GM12878 (cell line): Measurements from ENCODE around the gene ADGRA3. TPM values are rescaled to one million over a fixed set of nuclear protein-coding genes. Genes with fewer than 3 reads are reported as not detected.

Experiments used
- ATAC-seq: fragments of 200-7000 bp; cut with Tn5 transposase; 3 replicates; pipeline ENCODE4 v1.9.1; 2020; ENCODE audit warnings: mild to moderate bottlenecking, moderate library complexity
- BruUV-seq: library from RNA; stranded (reverse); fragments of 400-500 nt; replicated peaks from 2 replicates; lab custom pipeline; 2021; lab: Mats Ljungman, UMichigan
- CTCF ChIA-PET: fragments of 300-600 bp; sonication (Branson Sonifier 250); formaldehyde crosslinking; extraction: SDS; loops from one replicate; lab custom pipeline; 2021; ENCODE audit warnings: inconsistent platforms; lab: Yijun Ruan, JAX
- POLR2A ChIA-PET: fragments of 350-600 bp; formaldehyde crosslinking; extraction: SDS; loops from one replicate; lab custom pipeline; 2021; ENCODE audit warnings: inconsistent platforms; lab: Charles Lee
- RAD21 ChIA-PET: fragments of 300-600 bp; sonication (Branson Sonifier 250); formaldehyde crosslinking; loops from one replicate; lab custom pipeline; 2023; ENCODE audit warnings: antibody characterized with exemption; ENCODE audit not compliant: unreplicated experiment; lab: Charles Lee
- SMC1A ChIA-PET: fragments of 300-600 bp; sonication (Branson Sonifier 250); formaldehyde crosslinking; loops from one replicate; lab custom pipeline; 2023; ENCODE audit not compliant: unreplicated experiment, uncharacterized antibody; lab: Charles Lee
- DNase-seq: peaks from one replicate; pipeline ENCODE4 v3.0.0-alpha.2; 2011; ENCODE audit warnings: low read depth, low spot score
- FAIRE-seq: peaks from 3 replicates; lab custom pipeline; 2011; peaks lifted over from hg19 to GRCh38; lab: Jason Lieb, UNC
- H2AFZ ChIP-seq: 2 replicates; pipeline ENCODE4 v1.6.0; 2011; ENCODE audit warnings: low read depth, low read length, control low read depth; ENCODE audit not compliant: control insufficient read depth
- H3K27ac ChIP-seq: 2 replicates; pipeline ENCODE4 v1.5.1; 2011; ENCODE audit warnings: control low read depth; ENCODE audit not compliant: control insufficient read depth, insufficient read depth
- H3K27me3 ChIP-seq, 2 experiments: replicated peaks in 1 of 2; 2 replicates each; pipeline versions ENCODE4 v1.6.0 to v1.6.1; 2011; ENCODE audit warnings: low read length in 1 of 2; ENCODE audit not compliant: control insufficient read depth in 2 of 2, insufficient read depth in 2 of 2
- H3K36me3 ChIP-seq, 2 experiments: 2 replicates each; pipeline ENCODE4 v1.5.1; 2011; ENCODE audit warnings: low read length in 1 of 2; ENCODE audit not compliant: control insufficient read depth in 2 of 2, insufficient read depth in 2 of 2
- H3K4me1 ChIP-seq: 2 replicates; pipeline ENCODE4 v1.6.1; 2011; ENCODE audit warnings: mild to moderate bottlenecking, low read length, moderate library complexity, mixed read lengths; ENCODE audit not compliant: control insufficient read depth, insufficient read depth
- H3K4me2 ChIP-seq: 2 replicates; pipeline ENCODE4 v1.6.0; 2011; ENCODE audit warnings: control low read depth; ENCODE audit not compliant: control insufficient read depth, insufficient read depth
- H3K4me3 ChIP-seq: fragments of 200-600 bp; sonication (generic); 2 replicates; pipeline ENCODE4 v1.5.1; 2016
- H3K79me2 ChIP-seq: 2 replicates; pipeline ENCODE4 v1.6.0; 2011; ENCODE audit warnings: low read length; ENCODE audit not compliant: control insufficient read depth, insufficient read depth
- H3K9ac ChIP-seq: 2 replicates; pipeline ENCODE4 v1.8.0; 2011; ENCODE audit warnings: low read length, control low read depth, mixed read lengths; ENCODE audit not compliant: control insufficient read depth, insufficient read depth
- H3K9me3 ChIP-seq: replicated peaks from 3 replicates; pipeline ENCODE4 v1.5.1; 2011; ENCODE audit warnings: mild to moderate bottlenecking, low read length; ENCODE audit not compliant: control insufficient read depth, insufficient read depth
- H4K20me1 ChIP-seq: 2 replicates; pipeline ENCODE4 v1.6.0; 2011; ENCODE audit not compliant: control insufficient read depth, insufficient read depth
- ATF3 ChIP-seq: IDR thresholded peaks from 2 replicates; pipeline ENCODE4 v1.6.1; 2011; ENCODE audit warnings: low read depth, mild to moderate bottlenecking, low read length, moderate library complexity, borderline replicate concordance; ENCODE audit errors: extremely low read depth
- CBFB ChIP-seq: IDR thresholded peaks from 2 replicates; pipeline ENCODE4 v1.6.1; 2016; ENCODE audit warnings: antibody characterized with exemption, low read depth
- CEBPB ChIP-seq, 2 experiments: fragments of 150-350 bp in 1 of 2; IDR thresholded peaks; 2 replicates each; pipeline ENCODE4 v1.6.1; 2012 to 2014; ENCODE audit warnings: low read depth in 2 of 2, low read length in 2 of 2, borderline replicate concordance in 1 of 2, inconsistent platforms in 1 of 2
- CREB1 ChIP-seq: IDR thresholded peaks from 2 replicates; pipeline ENCODE4 v1.6.1; 2012; ENCODE audit warnings: low read depth, mild to moderate bottlenecking, inconsistent platforms
- EP300 ChIP-seq, 2 experiments: fragments of 150-350 bp in 1 of 2; IDR thresholded peaks; 2 replicates each; pipeline ENCODE4 v1.6.1; 2011 to 2012; ENCODE audit warnings: low read depth in 2 of 2, low read length in 2 of 2, borderline replicate concordance in 1 of 2, improper control_type of control experiment in 1 of 2, inconsistent platforms in 1 of 2; ENCODE audit not compliant: control insufficient read depth in 1 of 2
- EZH2 ChIP-seq: IDR thresholded peaks from 2 replicates; pipeline ENCODE4 v1.6.1; 2012; ENCODE audit warnings: low read depth, mild to moderate bottlenecking, control low read depth, inconsistent platforms, low read length, borderline replicate concordance; ENCODE audit not compliant: control insufficient read depth
- GATAD2B ChIP-seq: fragments of 450-650 bp; conservative IDR thresholded peaks from 2 replicates; pipeline ENCODE4 v1.6.1; 2017; ENCODE audit warnings: low read depth, mild to moderate bottlenecking, moderate library complexity
- NFXL1 ChIP-seq: fragments of 450-650 bp; IDR thresholded peaks from 2 replicates; pipeline ENCODE4 v1.6.1; 2017; ENCODE audit warnings: antibody characterized with exemption, mild to moderate bottlenecking, borderline replicate concordance
- NFYB ChIP-seq: IDR thresholded peaks from 2 replicates; pipeline ENCODE4 v1.6.1; 2011; ENCODE audit warnings: low read depth, mild to moderate bottlenecking, low read length, improper control_type of control experiment, moderate library complexity; ENCODE audit not compliant: insufficient read depth
- PAX5 ChIP-seq: IDR thresholded peaks from 2 replicates; pipeline ENCODE4 v1.6.1; 2011; ENCODE audit warnings: low read depth, low read length, borderline replicate concordance
- PAX8 ChIP-seq: fragments of 450-650 bp; IDR thresholded peaks from 2 replicates; pipeline ENCODE4 v1.6.1; 2017; ENCODE audit warnings: mild to moderate bottlenecking, moderate library complexity
- POLR2AphosphoS5 ChIP-seq: IDR thresholded peaks from 2 replicates; pipeline ENCODE4 v1.6.1; 2011; ENCODE audit warnings: mild to moderate bottlenecking, low read length, inconsistent platforms
- RELB ChIP-seq: fragments of 450-650 bp; IDR thresholded peaks from 2 replicates; pipeline ENCODE4 v1.6.1; 2017; ENCODE audit warnings: low read depth, mild to moderate bottlenecking, moderate library complexity
- TCF7 ChIP-seq: IDR thresholded peaks from 2 replicates; pipeline ENCODE4 v1.6.1; 2014; ENCODE audit warnings: antibody characterized with exemption, borderline replicate concordance
- ZNF217 ChIP-seq: fragments of 450-650 bp; IDR thresholded peaks from 2 replicates; pipeline ENCODE4 v1.6.1; 2017; ENCODE audit warnings: antibody characterized with exemption, mild to moderate bottlenecking
- ZNF274 ChIP-seq: IDR thresholded peaks from one replicate; pipeline ENCODE4 v1.8.0; 2011; ENCODE audit not compliant: insufficient read length, insufficient read depth
- whole genome bisulfite sequencing: methylation state at CpG from one replicate; pipeline ENCODE4 v1.1.6; 2016; ENCODE audit warnings: low lambda C conversion rate; ENCODE audit not compliant: insufficient replicate concordance, insufficient coverage; ENCODE audit errors: missing lambda C conversion rate; 5-methylcytosine and 5-hydroxymethylcytosine counted together
- in situ Hi-C: fragments of 300-500 bp; cut with MboI; formaldehyde crosslinking; loops from 9 replicates; pipeline ENCODE4 v1.14.3; 2018; ENCODE audit warnings: mixed read lengths
- intact Hi-C: fragments of 100-400 bp; cut with micrococcal nuclease; formaldehyde crosslinking; loops from one replicate; pipeline ENCODE4 v1.14.2; 2022; ENCODE audit not compliant: unreplicated experiment
- polyA plus RNA-seq, 11 experiments: library from polyadenylated mRNA; depleted of rRNA in 4 of 11; unstranded in 6 of 11; stranded (reverse) in 5 of 11; fragments of >200 nt; fragmentation: Nextera tagmentation in 4 of 11; fragmentation: Illumina TruSeq in 1 of 11; extraction: Ambion mirVana in 4 of 11; extraction: Trizol in 1 of 11; gene quantifications; 1 replicate in 1 of 11; 2 replicates in 10 of 11; pipeline versions ENCODE4 v1.2.1 to v1.2.3, GENCODE V29; 2011 to 2016; ENCODE audit warnings: inconsistent platforms in 2 of 11, missing spikeins in 2 of 11, low read depth in 1 of 11
- total RNA-seq, 4 experiments: library from RNA; depleted of rRNA in 3 of 4; stranded (reverse); fragments of >200 nt in 3 of 4; fragmentation: Illumina TruSeq in 1 of 4; extraction: Trizol in 1 of 4; gene quantifications; 2 replicates each; pipeline versions ENCODE4 v1.2.1 to v1.2.3, GENCODE V29; 2013 to 2021
- TF ChIP-seq, protein P1 (sequence below): fragments of 150-350 bp; IDR thresholded peaks from 2 replicates; pipeline ENCODE4 v1.6.1; 2014; ENCODE audit warnings: mild to moderate bottlenecking, low read depth, low read length

The ADGRA3 gene
- total and polyA plus RNA-seq, 10 of the 15 experiments (the other 5 are each of a cell fraction or from before 2014, with no cell fraction given): 0.24 to 66.2 (median 2.5) TPM

DNA sequence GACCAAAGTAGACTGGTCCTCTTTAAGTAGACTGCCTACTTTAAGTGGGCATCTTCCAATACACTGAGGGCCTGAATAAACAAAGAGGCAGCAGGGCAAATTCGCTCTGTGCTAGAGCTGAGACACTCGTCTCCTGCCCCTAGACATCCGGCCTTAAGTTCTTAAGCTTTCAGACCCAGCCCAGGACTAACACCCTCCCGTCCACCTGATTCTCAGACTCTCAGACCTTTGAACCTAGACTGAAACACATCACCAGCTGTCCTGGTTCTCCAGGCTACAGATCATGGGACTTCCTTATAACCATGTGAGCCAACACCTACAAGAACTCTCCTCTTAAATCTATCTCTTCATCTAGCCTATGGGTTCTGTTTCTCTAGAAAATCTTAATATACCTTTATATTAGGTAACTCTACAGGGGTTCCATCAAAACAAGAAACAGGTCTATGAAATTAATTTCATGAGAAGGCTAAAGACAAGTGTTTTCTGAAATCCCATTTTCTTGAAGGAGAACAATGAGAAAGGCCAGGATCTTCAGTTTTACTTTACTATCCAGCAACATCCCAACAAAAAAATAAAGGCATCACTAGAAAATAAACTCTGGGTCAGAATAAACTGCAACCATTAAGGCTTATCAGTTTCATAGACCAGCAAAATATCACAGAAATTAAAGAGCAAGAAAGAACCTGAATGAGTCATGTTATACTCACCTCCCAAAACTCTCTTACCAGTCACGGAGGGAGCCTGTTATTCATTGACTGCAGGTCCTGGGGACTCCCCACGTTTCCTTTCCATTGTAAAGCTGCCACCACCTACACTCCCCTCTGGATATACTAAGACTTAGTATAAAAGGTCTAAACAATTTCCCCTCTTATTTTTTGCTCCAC is 14.8 kb downstream of the ADGRA3 start:
- CTCF ChIA-PET: interaction anchor here (0.7 to 3.8 kb wide), 19 partner anchors 8 to 107 kb away, joined by 3 to 23 read pairs (median 4); no protein-coding TSS in a partner anchor
- WGBS: 13% methylated on average over 6 of the region's 6 CpGs
- TF ChIP-seq CBFB (no peak), RELB (peak; percentile 78; the same call in 1 of the 2 replicates), CREB1 (no peak), NFXL1 (no peak), NFYB (no peak), PAX5 (no peak), ATF3 (no peak), PAX8 (peak; percentile 87; the same call in 1 of the 2 replicates), POLR2AphosphoS5 (no peak), EP300 (IDR thresholded peaks at IDR 0.05; ENCODE audit: borderline replicate concordance in 1 of 2, control insufficient read depth in 1 of 2, low read depth in 2 of 2, low read length in 2 of 2) (peak in 1 of 2 experiments; percentile 70; a peak in 1 of 4 replicates), CEBPB (IDR thresholded peaks at IDR 0.05; ENCODE audit: borderline replicate concordance in 1 of 2, low read depth in 2 of 2, low read length in 2 of 2) (no peak), TCF7 (no peak), ZNF274 (no peak), ZNF217 (0 out of 2 replicates have a peak, but pooled peaks have one; percentile 28), GATAD2B (no peak), EZH2 (no peak)
- TF ChIP-seq, protein P1, sequence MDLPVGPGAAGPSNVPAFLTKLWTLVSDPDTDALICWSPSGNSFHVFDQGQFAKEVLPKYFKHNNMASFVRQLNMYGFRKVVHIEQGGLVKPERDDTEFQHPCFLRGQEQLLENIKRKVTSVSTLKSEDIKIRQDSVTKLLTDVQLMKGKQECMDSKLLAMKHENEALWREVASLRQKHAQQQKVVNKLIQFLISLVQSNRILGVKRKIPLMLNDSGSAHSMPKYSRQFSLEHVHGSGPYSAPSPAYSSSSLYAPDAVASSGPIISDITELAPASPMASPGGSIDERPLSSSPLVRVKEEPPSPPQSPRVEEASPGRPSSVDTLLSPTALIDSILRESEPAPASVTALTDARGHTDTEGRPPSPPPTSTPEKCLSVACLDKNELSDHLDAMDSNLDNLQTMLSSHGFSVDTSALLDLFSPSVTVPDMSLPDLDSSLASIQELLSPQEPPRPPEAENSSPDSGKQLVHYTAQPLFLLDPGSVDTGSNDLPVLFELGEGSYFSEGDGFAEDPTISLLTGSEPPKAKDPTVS: no peak

More for the DNA sequence above, 14.8 kb downstream of the ADGRA3 start:
- Histone ChIP-seq H3K4me3 (no peak overlapping the region), H3K9me3 (no peaks in the 10 kb centered on the region), H3K27ac (no peak overlapping the region), H2AFZ (no peak overlapping the region), H4K20me1 (no peaks in the 10 kb centered on the region), H3K36me3 (no peaks in the 10 kb centered on the region), H3K27me3 (no peaks in the 10 kb centered on the region), H3K4me1 (no peaks in the 10 kb centered on the region), H3K79me2 (no peaks in the 10 kb centered on the region), H3K9ac (no peak overlapping the region), H3K4me2 (no peak overlapping the region)
- in situ Hi-C loops (no loop called here), intact Hi-C loops (loop anchor here (2.0 to 5.0 kb wide), 3 partner anchors 18 to 96 kb away; no protein-coding TSS in a partner anchor)
- ChIA-PET POLR2A (interaction anchor here (0.7 to 4.8 kb wide), 17 partner anchors 9 to 238 kb away, joined by 3 to 59 read pairs (median 4); partner anchors contain the start of gene ADGRA3), RAD21 (interaction anchor here (0.5 to 3.5 kb wide), 27 partner anchors 9 to 243 kb away, joined by 3 to 44 read pairs (median 4); no protein-coding TSS in a partner anchor), SMC1A (interaction anchor here (0.7 to 10.8 kb wide), 31 partner anchors 12 to 172 kb away, joined by 3 to 272 read pairs (median 5); no protein-coding TSS in a partner anchor)
- ATAC-seq: peak; percentile 77
- FAIRE-seq: no peak
- DNase-seq: peak; percentile 28
- BruUV-seq: no TSS peak
